IMR-90 (cell line): Measurements from ENCODE around the gene NR6A1. TPM values are rescaled to one million over a fixed set of nuclear protein-coding genes. Genes with fewer than 3 reads are reported as not detected.

Experiments used
- ATAC-seq: fragments of 200-7000 bp; cut with Tn5 transposase; 2 replicates; pipeline ENCODE4 v1.9.1; 2020; ENCODE audit warnings: low read depth, mild to moderate bottlenecking, moderate library complexity
- BruUV-seq: library from RNA; stranded (reverse); fragments of 400-500 nt; replicated peaks from 2 replicates; lab custom pipeline; 2021; lab: Mats Ljungman, UMichigan
- CTCF ChIA-PET: fragments of 300-600 bp; formaldehyde crosslinking; extraction: SDS; loops from one replicate; lab custom pipeline; 2021; ENCODE audit warnings: antibody characterized with exemption; lab: Yijun Ruan, JAX
- POLR2A ChIA-PET: fragments of 300-600 bp; sonication (Branson Sonifier 250); formaldehyde crosslinking; loops from one replicate; lab custom pipeline; 2022; ENCODE audit warnings: antibody characterized with exemption; ENCODE audit not compliant: unreplicated experiment; lab: Charles Lee
- DNase-seq: peaks from one replicate; pipeline ENCODE4 v3.0.0; 2013
- H2AFZ ChIP-seq: replicated peaks from 2 replicates; pipeline ENCODE3; 2013; ENCODE audit warnings: low read length, mild to moderate bottlenecking; ENCODE audit not compliant: poor library complexity
- H2AK5ac ChIP-seq: 2 replicates; pipeline ENCODE4 v1.6.1; 2013; ENCODE audit warnings: low read depth, low read length, inconsistent platforms
- H2AK9ac ChIP-seq: replicated peaks from 2 replicates; pipeline ENCODE3; 2013; ENCODE audit warnings: mild to moderate bottlenecking, low read depth, low read length, moderate library complexity; ENCODE audit not compliant: poor library complexity
- H2BK120ac ChIP-seq: 2 replicates; pipeline ENCODE4 v1.6.1; 2013; ENCODE audit warnings: low read depth, low read length, inconsistent platforms
- H2BK15ac ChIP-seq: 3 replicates; pipeline ENCODE4 v1.6.1; 2013; ENCODE audit warnings: low read depth, low read length, inconsistent platforms
- H2BK20ac ChIP-seq: 2 replicates; pipeline ENCODE4 v1.6.1; 2013; ENCODE audit warnings: low read depth, mild to moderate bottlenecking, inconsistent platforms, low read length, moderate library complexity
- H2BK5ac ChIP-seq: 2 replicates; pipeline ENCODE4 v1.6.1; 2013; ENCODE audit warnings: mild to moderate bottlenecking, low read depth, low read length, inconsistent platforms; ENCODE audit not compliant: poor library complexity, severe bottlenecking
- H3K14ac ChIP-seq: replicated peaks from 2 replicates; pipeline ENCODE4 v1.6.1; 2013; ENCODE audit warnings: low read depth, low read length, inconsistent platforms
- H3K18ac ChIP-seq: 2 replicates; pipeline ENCODE4 v1.6.1; 2013; ENCODE audit warnings: low read depth, low read length, control low read depth
- H3K23ac ChIP-seq: 2 replicates; pipeline ENCODE4 v1.6.1; 2013; ENCODE audit warnings: low read depth, low read length, inconsistent platforms
- H3K27ac ChIP-seq: 2 replicates; pipeline ENCODE4 v1.5.1; 2013; ENCODE audit warnings: mild to moderate bottlenecking, control low read depth, low read length; ENCODE audit not compliant: insufficient read depth
- H3K27me3 ChIP-seq: 2 replicates; pipeline ENCODE4 v1.6.1; 2013; ENCODE audit warnings: low read length; ENCODE audit not compliant: control insufficient read depth, insufficient read depth
- H3K36me3 ChIP-seq: 2 replicates; pipeline ENCODE4 v1.6.1; 2013; ENCODE audit warnings: low read length, mixed read lengths; ENCODE audit not compliant: control insufficient read depth, insufficient read depth
- H3K4ac ChIP-seq: 2 replicates; pipeline ENCODE4 v1.6.1; 2013; ENCODE audit warnings: low read depth, low read length, inconsistent platforms
- H3K4me1 ChIP-seq: 2 replicates; pipeline ENCODE4 v1.6.1; 2013; ENCODE audit warnings: low read length, mixed read lengths; ENCODE audit not compliant: control insufficient read depth, insufficient read depth
- H3K4me2 ChIP-seq: 2 replicates; pipeline ENCODE4 v1.6.1; 2013; ENCODE audit warnings: low read depth, mild to moderate bottlenecking, control low read depth, low read length, moderate library complexity
- H3K4me3 ChIP-seq: 2 replicates; pipeline ENCODE4 v1.5.1; 2013; ENCODE audit warnings: low read depth, mild to moderate bottlenecking, control low read depth, low read length, moderate library complexity; ENCODE audit not compliant: insufficient read depth
- H3K56ac ChIP-seq: 2 replicates; pipeline ENCODE4 v1.6.1; 2013; ENCODE audit warnings: low read length, inconsistent platforms; ENCODE audit not compliant: insufficient read depth; ENCODE audit errors: extremely low read depth
- H3K79me1 ChIP-seq, 2 experiments: 2 replicates each; pipeline ENCODE4 v1.6.1; 2013; ENCODE audit warnings: low read length in 2 of 2, inconsistent platforms in 1 of 2, low read depth in 1 of 2
- H3K9ac ChIP-seq: 2 replicates; pipeline ENCODE4 v1.6.1; 2013; ENCODE audit warnings: low read depth, low read length, control low read depth
- H3K9me1 ChIP-seq: 2 replicates; pipeline ENCODE4 v1.6.1; 2013; ENCODE audit warnings: low read length, inconsistent platforms; ENCODE audit not compliant: insufficient read depth
- H3K9me3 ChIP-seq: 2 replicates; pipeline ENCODE4 v1.6.1; 2013; ENCODE audit warnings: low read length; ENCODE audit not compliant: control insufficient read depth, insufficient read depth
- H4K20me1 ChIP-seq: 2 replicates; pipeline ENCODE4 v1.6.1; 2013; ENCODE audit warnings: low read length, inconsistent platforms; ENCODE audit not compliant: insufficient read depth
- H4K5ac ChIP-seq: 2 replicates; pipeline ENCODE4 v1.6.1; 2013; ENCODE audit warnings: mild to moderate bottlenecking, low read depth, low read length, control low read depth
- H4K8ac ChIP-seq, 2 experiments: 2 replicates each; pipeline ENCODE4 v1.6.1; 2013; ENCODE audit warnings: low read depth in 2 of 2, low read length in 2 of 2, control low read depth in 1 of 2, inconsistent platforms in 1 of 2
- H4K91ac ChIP-seq: 2 replicates; pipeline ENCODE4 v1.6.1; 2013; ENCODE audit warnings: low read depth, low read length, inconsistent platforms; ENCODE audit not compliant: insufficient read depth
- FOS ChIP-seq: fragments of 150-350 bp; IDR thresholded peaks from 2 replicates; pipeline ENCODE4 v1.6.1; 2016; ENCODE audit warnings: low read depth, low read length
- RFX5 ChIP-seq: IDR thresholded peaks from 2 replicates; pipeline ENCODE4 v1.8.0; 2012; ENCODE audit warnings: low read depth, mild to moderate bottlenecking, low read length, moderate library complexity
- WGBS, 2 experiments: methylation state at CpG; one replicate each; pipeline versions ENCODE4 v1.1.5 to v1.1.7; 2013; ENCODE audit warnings: missing lambda C conversion rate in 2 of 2; ENCODE audit not compliant: insufficient read length in 1 of 2; ENCODE audit errors: extremely low coverage in 2 of 2; 5-methylcytosine and 5-hydroxymethylcytosine counted together
- dilution Hi-C: fragments of 300-500 bp; cut with HindIII; formaldehyde crosslinking; loops from one replicate; pipeline ENCODE4 v1.14.3; 2018; ENCODE audit warnings: low sequenced_read_pairs; ENCODE audit not compliant: unreplicated experiment
- in situ Hi-C: fragments of 300-500 bp; cut with MboI; formaldehyde crosslinking; loops from 3 replicates; pipeline ENCODE4 v1.14.3; 2019; ENCODE audit warnings: low sequenced_read_pairs, inconsistent platforms, mixed read lengths
- intact Hi-C: fragments of 100-400 bp; cut with micrococcal nuclease; formaldehyde crosslinking; loops from 2 replicates; pipeline ENCODE4 v1.10.0; 2022
- polyA plus RNA-seq, 3 experiments: library from polyadenylated mRNA; depleted of rRNA; stranded (reverse); fragments of >200 nt; gene quantifications; 2 replicates each; pipeline ENCODE4 v1.2.3, GENCODE V29; 2012; ENCODE audit warnings: low replicate concordance in 1 of 3
- total RNA-seq: library from RNA; depleted of rRNA; stranded (reverse); fragments of >200 nt; gene quantifications from 2 replicates; pipeline ENCODE4 v1.2.3, GENCODE V29; 2012

NR6A1 gene
- total and polyA plus RNA-seq, 2 of the 4 experiments (the other 2 are of a cell fraction), result 0.14 to 0.36 TPM

GRCh38 chr9:124590889-124591641 is 180.0 kb downstream of the NR6A1 start:
- intact Hi-C loops, result loop anchor here (5.0 kb wide), 1 partner anchor 329 kb away; no protein-coding TSS in a partner anchor
- CTCF ChIA-PET, result interaction anchor here (0.6 kb wide), 1 partner anchor 1058 kb away, joined by 3 read pairs; no protein-coding TSS in a partner anchor
- no peak overlapping the region for H3K56ac ChIP-seq

More at GRCh38 chr9:124590889-124591641, 180.0 kb downstream of the NR6A1 start:
- Histone ChIP-seq H4K5ac (no peak overlapping the region), H3K9ac (no peak overlapping the region), H4K8ac (no peak overlapping the region), H2BK120ac (no peak overlapping the region), H3K4ac (no peak overlapping the region), H4K20me1 (no peaks in the 10 kb centered on the region), H3K4me2 (no peak overlapping the region), H2BK5ac (no peak overlapping the region), H2AK5ac (no peak overlapping the region), H3K4me3 (no peak overlapping the region), H3K9me3 (no peaks in the 10 kb centered on the region), H3K23ac (no peak overlapping the region), H3K18ac (no peak overlapping the region), H3K4me1 (peaks cover 5% of the 10 kb centered on the region; the same call in 1 of the 2 replicates), H2BK20ac (no peak overlapping the region), H3K14ac (no peak overlapping the region), H2AK9ac (no peak overlapping the region), H2BK15ac (no peak overlapping the region), H2AFZ (no peak overlapping the region), H3K79me1 (no peaks in the 10 kb centered on the region), H3K27ac (no peak overlapping the region), H3K27me3 (peaks cover 5% of the 10 kb centered on the region), H4K91ac (no peak overlapping the region), H3K36me3 (no peaks in the 10 kb centered on the region), H3K9me1 (no peaks in the 10 kb centered on the region)
- in situ Hi-C loops (no loop called here), dilution Hi-C loops (no loop called here)
- BruUV-seq, result no TSS peak
- DNase-seq, result no peak
- POLR2A ChIA-PET, result no interaction called here
- ATAC-seq, result no peak
- no CpG with 5 or more reads among the region's 6 CpGs for WGBS, 2 experiments
- no peak for TF ChIP-seq FOS
- no peak for TF ChIP-seq RFX5
